ENCODE measurements around the gene SCAMP1. TPM values are rescaled to one million over a fixed set of nuclear protein-coding genes. Genes with fewer than 3 reads are reported as not detected.

The SCAMP1 gene
- total RNA-seq, 4 donors from 2014 or later: 28.3 to 33.1 (median 30.9) TPM

- no peak for DNase-seq (ENCODE audit: low spot score in 2 of 2)
- H3K4me3 ChIP-seq (ENCODE audit: low read depth, poor library complexity, severe bottlenecking): no peak overlapping the region
- TF ChIP-seq POLR2A (IDR thresholded peaks at IDR 0.05): no peak
- TF ChIP-seq CTCF (IDR thresholded peaks at IDR 0.05): no peak
- intact Hi-C loops (cut with DNase I; ENCODE audit: low total_unique reads): no loop called here
These were observed 111.5 kb downstream of the SCAMP1 start for GRCh38 chr5:78471896-78472295.

- intact Hi-C loops (cut with DNase I; ENCODE audit: low total_unique reads): no loop called here
- TF ChIP-seq CTCF (IDR thresholded peaks at IDR 0.05) (no peak), POLR2A (IDR thresholded peaks at IDR 0.05) (no peak)
- no peak overlapping the region for H3K4me3 ChIP-seq (ENCODE audit: low read depth, poor library complexity, severe bottlenecking)
These were observed 112.2 kb downstream of the SCAMP1 start for GRCh38 chr5:78472469-78473106.

GRCh38 chr5:78473751-78474150 is 113.3 kb downstream of the SCAMP1 start:
- no peak overlapping the region for H3K4me3 ChIP-seq (ENCODE audit: low read depth, poor library complexity, severe bottlenecking)
- WGBS, 2 donors: 88 to 97% methylated on average over 1 of the region's 1 CpG
- DNase-seq (ENCODE audit: low spot score in 2 of 2): no peak
- intact Hi-C loops (cut with DNase I; ENCODE audit: low total_unique reads): no loop called here
- TF ChIP-seq CTCF (IDR thresholded peaks at IDR 0.05): no peak
- no peak for TF ChIP-seq POLR2A (IDR thresholded peaks at IDR 0.05)

More at GRCh38 chr5:78472469-78473106, 112.2 kb downstream of the SCAMP1 start:
- no peak for DNase-seq (ENCODE audit: low spot score in 2 of 2)

- intact Hi-C loops (cut with DNase I; ENCODE audit: low total_unique reads): no loop called here
- WGBS, 2 donors: 93 to 96% methylated on average over 3 of the region's 3 CpGs
- DNase-seq (ENCODE audit: low spot score in 2 of 2): no peak
- no peak for TF ChIP-seq CTCF (IDR thresholded peaks at IDR 0.05)
- TF ChIP-seq POLR2A (IDR thresholded peaks at IDR 0.05): no peak
- no peak overlapping the region for H3K4me3 ChIP-seq (ENCODE audit: low read depth, poor library complexity, severe bottlenecking)
These were observed 115.0 kb downstream of the SCAMP1 start for GRCh38 chr5:78475370-78475769.

- intact Hi-C loops (cut with DNase I; ENCODE audit: low total_unique reads): no loop called here
These were observed 116.4 kb downstream of the SCAMP1 start for GRCh38 chr5:78476795-78477194.

More at GRCh38 chr5:78476795-78477194, 116.4 kb downstream of the SCAMP1 start:
- no peak overlapping the region for H3K4me3 ChIP-seq (ENCODE audit: low read depth, poor library complexity, severe bottlenecking)
- no peak for DNase-seq (ENCODE audit: low spot score in 2 of 2)
- WGBS, 2 donors: 87 to 93% methylated on average over 1 of the region's 1 CpG
- TF ChIP-seq CTCF (IDR thresholded peaks at IDR 0.05) (no peak), POLR2A (IDR thresholded peaks at IDR 0.05) (no peak)

All from lower leg skin (tissue), 4 donors.